Natural killer cell (primary cell): Measurements from ENCODE around the gene EDIL3. TPM values are rescaled to one million over a fixed set of nuclear protein-coding genes. Genes with fewer than 3 reads are reported as not detected.

Experiments used
- ATAC-seq, 3 donors: fragments of 150-1000 bp in 2 of 3; fragments of 200-7000 bp in 1 of 3; cut with Tn5 transposase; 1 replicate in 1 of 3; 2 replicates in 2 of 3; pipeline ENCODE4 v1.10.0; 2021; ENCODE audit warnings: mild to moderate bottlenecking in 2 of 3, moderate library complexity in 2 of 3
- DNase-seq, 2 donors: peaks; one replicate each; pipeline versions ENCODE4 v3.0.0 to v3.0.0-alpha.2; 2013 to 2021; ENCODE audit warnings: mixed read lengths in 1 of 2
- H3K27ac ChIP-seq: one replicate; pipeline ENCODE4 v1.5.1; 2013; ENCODE audit warnings: mild to moderate bottlenecking, low read length
- H3K27me3 ChIP-seq: one replicate; pipeline ENCODE4 v1.6.1; 2013; ENCODE audit warnings: low read length; ENCODE audit not compliant: control insufficient read depth, insufficient read depth
- H3K36me3 ChIP-seq: one replicate; pipeline ENCODE4 v1.6.1; 2013; ENCODE audit warnings: low read length; ENCODE audit not compliant: control insufficient read depth, insufficient read depth
- H3K4me1 ChIP-seq: one replicate; pipeline ENCODE4 v1.6.1; 2013; ENCODE audit warnings: low read length; ENCODE audit not compliant: control insufficient read depth, insufficient read depth
- H3K4me3 ChIP-seq: one replicate; pipeline ENCODE4 v1.5.1; 2013; ENCODE audit warnings: low read length
- H3K9me3 ChIP-seq: one replicate; pipeline ENCODE4 v1.6.1; 2013; ENCODE audit warnings: low read length; ENCODE audit not compliant: control insufficient read depth, insufficient read depth
- H3K27ac Mint-ChIP-seq, 2 donors: one replicate each; pipeline ENCODE4 v1.8.0; 2022; ENCODE audit warnings: mild to moderate bottlenecking in 2 of 2, mixed read lengths in 2 of 2, moderate library complexity in 1 of 2
- H3K27me3 Mint-ChIP-seq, 2 donors: one replicate each; pipeline ENCODE4 v1.8.0; 2022; ENCODE audit warnings: low read depth in 2 of 2, mixed read lengths in 2 of 2
- H3K36me3 Mint-ChIP-seq: one replicate; pipeline ENCODE4 v1.8.0; 2022; ENCODE audit warnings: mixed read lengths
- H3K4me1 Mint-ChIP-seq, 2 donors: one replicate each; pipeline ENCODE4 v1.8.0; 2022; ENCODE audit warnings: mixed read lengths in 2 of 2
- H3K4me3 Mint-ChIP-seq: one replicate; pipeline ENCODE4 v1.8.0; 2022; ENCODE audit warnings: mild to moderate bottlenecking, moderate library complexity, mixed read lengths
- H3K9me3 Mint-ChIP-seq, 2 donors: one replicate each; pipeline ENCODE4 v1.8.0; 2022; ENCODE audit warnings: mixed read lengths in 2 of 2
- WGBS: methylation state at CpG from one replicate; pipeline ENCODE4 v1.1.7; 2013; ENCODE audit warnings: missing lambda C conversion rate; ENCODE audit not compliant: insufficient coverage; 5-methylcytosine and 5-hydroxymethylcytosine counted together
- intact Hi-C: fragments of 100-400 bp; cut with micrococcal nuclease; formaldehyde crosslinking; loops from one replicate; pipeline ENCODE4 v1.14.2; 2022
- total RNA-seq, 4 donors: library from RNA; stranded (reverse); fragments of 120-200 nt in 1 of 4; gene quantifications; one replicate each; pipeline versions ENCODE4 v1.2.3 to v1.2.4, GENCODE V29; 2013 to 2022
- TF ChIP-seq, protein P1 (sequence below): fragments of 200-600 bp; IDR thresholded peaks from one replicate; pipeline ENCODE4 v1.8.0; 2022; ENCODE audit warnings: antibody characterized with exemption

Gene EDIL3
- total RNA-seq, 3 donors from 2014 or later (not counting 1 experiment from before 2014, with no cell fraction given) = not detected

DNA sequence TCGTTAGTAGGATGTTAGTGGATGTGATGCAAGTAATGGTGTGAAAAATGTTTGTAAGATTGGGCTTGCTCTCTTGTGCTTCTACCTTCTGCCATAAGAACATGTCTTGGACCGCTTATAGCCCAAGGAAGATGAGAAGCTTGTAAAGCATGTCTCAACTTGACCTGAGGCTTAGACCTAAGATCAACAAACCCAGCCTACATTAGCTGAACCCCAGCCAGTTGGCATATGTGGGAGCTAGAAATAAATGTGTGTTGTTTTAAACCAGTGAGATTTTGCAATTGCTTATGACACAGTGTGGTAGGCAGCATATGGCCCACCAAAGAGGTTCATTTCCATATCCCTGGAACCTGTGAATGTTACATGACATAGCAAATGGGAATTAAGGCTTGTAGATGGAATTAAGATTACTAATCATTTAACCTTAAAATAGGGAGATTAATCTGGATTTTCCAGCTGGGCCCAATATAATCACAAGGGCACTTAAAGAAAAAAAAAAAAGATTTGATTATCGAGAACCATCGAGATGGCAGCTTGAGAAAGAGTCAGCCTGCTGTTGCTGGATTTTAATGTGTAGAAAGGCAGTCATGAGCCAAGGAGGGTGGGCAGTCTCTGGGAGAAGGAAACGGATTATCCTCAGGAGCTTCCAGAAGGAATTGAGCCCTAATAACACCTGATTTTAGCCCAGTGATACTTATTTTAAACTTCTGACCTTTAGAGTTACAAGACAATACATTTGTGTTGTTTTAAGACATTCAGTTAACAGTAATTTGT is 27.3 kb upstream of the EDIL3 start:
- Mint-ChIP-seq H3K9me3 (peaks cover 4 to 21% of the 10 kb centered on the region in 2 donors), H3K4me3 (no peak overlapping the region), H3K4me1 (no peaks in the 10 kb centered on the region), H3K27me3 (no peaks in the 10 kb centered on the region), H3K27ac (no peak overlapping the region), H3K36me3 (no peaks in the 10 kb centered on the region)
- intact Hi-C loops = no loop called here
- no peak overlapping the region for H3K27ac ChIP-seq
- WGBS = 93% methylated on average over 5 of the region's 5 CpGs
- TF ChIP-seq, protein P1, sequence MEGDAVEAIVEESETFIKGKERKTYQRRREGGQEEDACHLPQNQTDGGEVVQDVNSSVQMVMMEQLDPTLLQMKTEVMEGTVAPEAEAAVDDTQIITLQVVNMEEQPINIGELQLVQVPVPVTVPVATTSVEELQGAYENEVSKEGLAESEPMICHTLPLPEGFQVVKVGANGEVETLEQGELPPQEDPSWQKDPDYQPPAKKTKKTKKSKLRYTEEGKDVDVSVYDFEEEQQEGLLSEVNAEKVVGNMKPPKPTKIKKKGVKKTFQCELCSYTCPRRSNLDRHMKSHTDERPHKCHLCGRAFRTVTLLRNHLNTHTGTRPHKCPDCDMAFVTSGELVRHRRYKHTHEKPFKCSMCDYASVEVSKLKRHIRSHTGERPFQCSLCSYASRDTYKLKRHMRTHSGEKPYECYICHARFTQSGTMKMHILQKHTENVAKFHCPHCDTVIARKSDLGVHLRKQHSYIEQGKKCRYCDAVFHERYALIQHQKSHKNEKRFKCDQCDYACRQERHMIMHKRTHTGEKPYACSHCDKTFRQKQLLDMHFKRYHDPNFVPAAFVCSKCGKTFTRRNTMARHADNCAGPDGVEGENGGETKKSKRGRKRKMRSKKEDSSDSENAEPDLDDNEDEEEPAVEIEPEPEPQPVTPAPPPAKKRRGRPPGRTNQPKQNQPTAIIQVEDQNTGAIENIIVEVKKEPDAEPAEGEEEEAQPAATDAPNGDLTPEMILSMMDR = no peak
- no peaks in the 10 kb centered on the region for H3K36me3 ChIP-seq
- no peaks in the 10 kb centered on the region for H3K4me1 ChIP-seq
- no peak for ATAC-seq
- H3K4me3 ChIP-seq = no peak overlapping the region
- no peak for DNase-seq
- no peaks in the 10 kb centered on the region for H3K27me3 ChIP-seq
- no peaks in the 10 kb centered on the region for H3K9me3 ChIP-seq

DNA sequence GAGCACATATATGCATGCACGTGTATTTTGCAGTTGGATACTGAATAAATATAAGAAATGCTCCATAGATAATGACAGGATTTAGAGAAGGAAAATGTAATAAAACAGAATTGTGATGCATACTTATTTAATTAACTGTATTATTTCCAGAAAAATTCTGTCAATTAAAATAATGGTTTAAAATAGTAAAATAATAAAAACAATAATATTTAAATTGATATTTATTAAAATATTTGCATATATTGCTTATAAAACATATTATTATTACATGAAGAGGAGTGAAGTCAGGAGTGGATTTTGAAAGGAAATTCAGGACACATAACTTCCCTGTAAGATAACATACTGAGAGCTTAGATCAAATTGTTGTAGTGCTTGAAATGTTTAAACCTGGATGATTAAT is 21.4 kb upstream of the EDIL3 start:
- Mint-ChIP-seq H3K36me3 (no peaks in the 10 kb centered on the region), H3K4me3 (no peak overlapping the region), H3K4me1 (no peaks in the 10 kb centered on the region), H3K27me3 (no peaks in the 10 kb centered on the region), H3K27ac (no peak overlapping the region), H3K9me3 (peaks cover 0 to 3% of the 10 kb centered on the region in 2 donors)
- TF ChIP-seq, protein P1 = no peak
- H3K36me3 ChIP-seq = no peaks in the 10 kb centered on the region
- no peaks in the 10 kb centered on the region for H3K9me3 ChIP-seq
- ATAC-seq (no peak), DNase-seq (no peak)
- H3K27ac ChIP-seq = no peak overlapping the region
- H3K4me3 ChIP-seq = no peak overlapping the region
- 100% methylated on average over 1 of the region's 1 CpG for WGBS
- intact Hi-C loops = no loop called here
- H3K27me3 ChIP-seq = no peaks in the 10 kb centered on the region
- H3K4me1 ChIP-seq = no peaks in the 10 kb centered on the region

DNA sequence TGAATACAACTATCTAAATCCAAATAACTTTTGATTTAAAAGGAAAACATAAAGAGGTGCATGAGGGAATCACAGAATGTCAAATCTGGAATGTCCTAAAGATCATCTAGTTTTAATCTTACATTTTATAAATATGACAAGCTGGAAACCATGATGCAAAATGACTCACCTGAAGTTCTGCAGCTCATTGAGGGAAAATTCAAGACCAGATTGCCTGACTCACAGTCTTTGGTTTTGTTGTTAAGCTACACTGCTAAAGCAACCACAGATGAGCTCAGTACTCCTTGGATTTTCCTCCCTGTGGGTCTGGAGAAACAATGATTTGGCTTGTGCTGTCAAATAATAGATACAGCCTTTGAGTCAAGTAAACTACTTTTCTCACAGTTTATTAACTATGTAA is 19.1 kb upstream of the EDIL3 start:
- no peak for ATAC-seq
- Mint-ChIP-seq H3K4me3 (no peak overlapping the region), H3K27me3 (no peaks in the 10 kb centered on the region), H3K4me1 (no peaks in the 10 kb centered on the region), H3K27ac (no peak overlapping the region), H3K9me3 (peaks cover 0 to 3% of the 10 kb centered on the region in 2 donors), H3K36me3 (no peaks in the 10 kb centered on the region)
- no peak for DNase-seq
- H3K4me1 ChIP-seq = no peaks in the 10 kb centered on the region
- no peaks in the 10 kb centered on the region for H3K27me3 ChIP-seq
- H3K27ac ChIP-seq = no peak overlapping the region
- intact Hi-C loops = no loop called here
- no peaks in the 10 kb centered on the region for H3K36me3 ChIP-seq
- H3K9me3 ChIP-seq = no peaks in the 10 kb centered on the region
- TF ChIP-seq, protein P1 = no peak
- no peak overlapping the region for H3K4me3 ChIP-seq

DNA sequence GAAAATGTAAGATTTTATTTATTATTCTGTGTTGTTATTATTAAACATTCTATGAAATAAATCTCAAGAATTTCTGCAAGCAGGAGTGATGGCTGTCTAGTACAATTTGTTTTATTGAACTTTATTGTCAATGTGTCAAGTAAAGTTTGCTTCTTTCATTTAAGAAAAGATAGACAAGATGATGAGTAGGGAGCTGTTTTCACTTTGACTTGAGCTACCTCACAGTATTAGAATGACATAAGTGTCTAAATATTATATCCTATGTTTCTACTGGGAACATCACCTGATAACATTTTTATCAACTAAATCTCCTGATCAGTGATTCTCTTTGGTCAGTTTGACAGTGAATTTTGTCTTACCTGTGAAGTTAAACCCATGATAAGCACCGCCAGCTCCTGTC is 12.7 kb upstream of the EDIL3 start:
- WGBS = 94% methylated on average over 1 of the region's 1 CpG
- Histone ChIP-seq H3K4me3 (no peak overlapping the region), H3K9me3 (no peaks in the 10 kb centered on the region), H3K27ac (no peak overlapping the region), H3K36me3 (no peaks in the 10 kb centered on the region), H3K27me3 (no peaks in the 10 kb centered on the region), H3K4me1 (no peaks in the 10 kb centered on the region)
- no peak for ATAC-seq
- Mint-ChIP-seq H3K4me3 (no peak overlapping the region), H3K27ac (no peak overlapping the region), H3K4me1 (no peaks in the 10 kb centered on the region), H3K9me3 (peaks cover 0 to 5% of the 10 kb centered on the region in 2 donors), H3K36me3 (no peaks in the 10 kb centered on the region), H3K27me3 (no peaks in the 10 kb centered on the region)
- TF ChIP-seq, protein P1 = no peak
- intact Hi-C loops = no loop called here
- DNase-seq = no peak
